Frontal cortex (tissue), 4 donors: ENCODE measurements around the gene PAEP. TPM values are rescaled to one million over a fixed set of nuclear protein-coding genes. Genes with fewer than 3 reads are reported as not detected.
"Not testable (repeated sequence)": the region's sequence is repeated elsewhere in the genome, so short reads cannot be mapped to it uniquely, and the experiment has no call there.

Experiments used
- DNase-seq, 2 donors: peaks; one replicate each; pipeline ENCODE4 v3.0.0; 2012; ENCODE audit warnings: low spot score in 2 of 2
- FAIRE-seq: peaks from 2 replicates; lab custom pipeline; 2012; peaks lifted over from hg19 to GRCh38; lab: Jason Lieb, UNC
- total RNA-seq: library from RNA; depleted of rRNA; stranded (reverse); fragments of >200 nt; gene quantifications from one replicate; pipeline ENCODE4 v1.2.3, GENCODE V29; 2014
- donor health status: control.
- donor health status: control.
- donor health status: control.

Gene PAEP
- total RNA-seq: not detected

DNA sequence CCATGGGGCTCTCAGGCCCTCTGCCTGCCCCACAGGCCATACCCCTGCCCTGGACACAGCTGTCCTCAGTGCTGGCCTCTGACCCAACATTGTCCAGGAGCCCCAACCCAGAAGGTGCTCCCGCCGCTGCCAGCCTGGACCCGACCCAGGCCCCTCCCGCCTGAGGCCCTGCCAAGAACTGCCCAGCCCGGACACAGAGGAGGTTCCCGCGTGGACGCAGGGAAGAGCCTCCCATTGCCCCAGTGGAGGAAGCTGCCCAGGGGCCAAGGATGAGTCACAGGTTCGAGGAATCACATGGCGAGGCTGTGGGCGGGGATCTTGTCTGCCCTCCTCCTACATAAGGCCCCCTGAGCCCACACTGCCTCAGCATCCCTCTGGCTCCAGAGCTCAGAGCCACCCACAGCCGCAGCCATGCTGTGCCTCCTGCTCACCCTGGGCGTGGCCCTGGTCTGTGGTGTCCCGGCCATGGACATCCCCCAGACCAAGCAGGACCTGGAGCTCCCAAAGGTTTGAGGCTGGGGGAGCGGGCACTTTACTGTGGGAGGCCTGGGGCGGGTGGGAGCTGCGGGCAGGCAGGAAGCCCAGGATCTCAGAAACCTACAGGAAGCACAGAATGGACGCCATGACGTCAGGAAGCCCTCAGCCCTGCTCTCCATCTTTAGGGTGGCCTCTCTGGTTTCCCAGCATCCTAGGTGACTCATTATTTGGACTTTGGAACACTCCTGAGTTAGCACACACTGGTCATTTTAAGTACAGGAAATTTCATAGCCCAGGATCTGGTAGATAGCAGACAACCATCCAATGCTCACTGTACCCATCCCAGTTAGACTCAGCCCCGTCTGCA, at the start of gene PAEP:
Gene PAEP, plus strand, starts transcription at position 366 of the 844 bp plus-strand sequence.
- FAIRE-seq: no peak

GRCh38 chr9:135512241-135512603, 49.3 kb upstream of the PAEP start:
- FAIRE-seq (no peak), DNase-seq (no peak)

More for the DNA sequence above, at the start of gene PAEP:
- no peak for DNase-seq

DNA sequence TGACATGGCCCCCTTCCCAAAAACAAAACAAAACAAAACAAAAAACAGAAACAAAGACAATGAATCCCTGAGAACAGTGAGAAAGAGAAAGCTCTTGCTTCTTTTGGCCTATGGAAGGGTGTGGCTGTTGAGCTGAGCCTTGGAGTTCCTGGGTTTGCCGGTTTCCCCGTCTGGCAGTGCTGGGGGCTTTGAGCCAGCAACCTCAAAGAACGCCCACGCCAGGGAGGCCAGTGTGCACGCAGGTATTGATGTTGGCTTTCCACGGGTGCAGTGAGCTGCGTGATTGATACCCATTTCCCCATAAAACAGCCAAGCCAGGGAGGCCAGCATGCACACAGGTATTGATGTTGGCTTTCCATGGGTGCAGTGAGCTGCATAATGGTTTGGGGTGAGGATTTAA, 48.7 kb upstream of the PAEP start:
- no peak for FAIRE-seq
- no peak for DNase-seq

- DNase-seq (no peak), FAIRE-seq (no peak)
Observed at GRCh38 chr9:135513351-135513846, 48.2 kb upstream of the PAEP start.

- FAIRE-seq: not testable (repeated sequence)
Observed at GRCh38 chr9:135513906-135514305, 47.6 kb upstream of the PAEP start.

DNA sequence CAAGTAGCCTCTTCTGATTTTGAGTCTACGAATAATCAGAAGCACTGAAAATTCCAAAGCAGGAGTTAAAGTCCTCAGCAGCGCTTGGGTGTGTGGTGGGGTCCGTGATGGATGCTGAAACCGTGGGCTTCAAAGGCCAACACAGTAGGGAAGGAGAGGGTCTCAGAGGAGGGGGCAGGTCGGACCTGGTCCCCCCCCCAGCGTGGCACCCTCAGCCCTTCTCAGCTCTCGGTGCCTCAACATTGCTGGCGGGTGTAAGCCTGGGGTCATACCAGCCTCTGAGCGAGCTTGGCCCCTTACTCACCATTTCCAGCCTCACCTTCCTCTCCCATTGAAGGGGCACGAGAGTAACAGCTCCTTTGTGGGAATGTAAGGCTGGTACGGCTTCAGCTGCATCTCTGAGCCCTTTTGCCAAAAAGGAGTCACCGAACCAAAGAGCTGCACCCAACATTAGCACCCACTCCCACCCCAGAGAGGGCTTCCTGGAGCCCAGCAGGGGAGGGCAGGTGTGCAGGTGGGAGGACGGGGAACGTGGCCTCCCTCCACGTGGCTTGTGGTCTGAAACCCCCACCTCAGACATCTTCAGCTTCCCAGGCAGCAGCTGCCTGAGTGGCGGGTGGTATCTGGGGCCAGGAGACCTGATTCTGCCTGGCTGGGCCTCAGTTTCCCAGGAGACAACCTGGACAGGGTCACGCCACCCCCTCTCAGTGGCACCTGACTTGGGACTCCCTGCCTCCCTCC, 47.0 kb upstream of the PAEP start:
- no peak for DNase-seq
- FAIRE-seq: no peak

More at GRCh38 chr9:135513906-135514305, 47.6 kb upstream of the PAEP start:
- DNase-seq: not testable (repeated sequence)

DNA sequence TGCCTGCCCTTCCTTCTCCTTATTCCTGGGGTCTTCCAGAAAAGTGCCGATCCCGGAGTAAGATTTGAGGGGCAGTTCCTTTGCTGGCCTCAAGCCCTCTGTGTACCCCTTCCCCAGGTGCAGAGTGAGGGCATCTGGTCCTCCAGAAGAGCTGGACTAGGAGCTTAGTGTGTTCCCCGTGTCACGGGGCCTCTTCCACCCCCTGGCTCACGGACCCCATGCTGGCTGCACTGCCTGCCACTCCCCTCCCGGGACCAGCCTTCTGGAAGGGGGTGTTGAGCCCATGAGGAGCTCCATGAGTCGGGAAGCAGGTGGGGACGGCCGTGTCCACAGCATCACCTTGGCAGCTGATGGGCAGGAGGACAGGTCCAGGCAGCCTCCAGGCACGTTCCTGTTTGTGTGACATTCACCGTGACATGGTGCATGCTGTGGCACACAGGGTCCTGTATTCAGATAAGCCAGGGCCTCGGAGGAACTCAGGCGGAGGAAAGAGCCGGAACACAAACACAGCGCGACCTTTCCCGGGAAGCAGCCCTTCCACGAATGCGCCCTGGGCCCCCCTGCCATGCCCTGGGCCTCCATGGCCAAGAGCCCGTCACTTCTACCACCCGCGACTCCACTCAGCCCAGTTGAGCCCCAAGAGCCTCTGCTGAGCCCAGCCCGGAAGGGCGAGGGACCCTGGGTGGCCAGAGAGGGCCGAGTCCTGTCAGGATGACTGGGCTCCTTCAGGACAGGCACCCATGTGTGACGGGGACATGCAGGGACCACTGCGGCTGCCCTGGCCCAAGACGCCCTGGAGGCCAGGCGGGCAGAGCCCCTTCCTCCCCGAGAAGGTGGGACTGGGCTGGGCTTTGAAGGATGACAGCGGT, 46.2 kb upstream of the PAEP start:
- no peak for DNase-seq

DNA sequence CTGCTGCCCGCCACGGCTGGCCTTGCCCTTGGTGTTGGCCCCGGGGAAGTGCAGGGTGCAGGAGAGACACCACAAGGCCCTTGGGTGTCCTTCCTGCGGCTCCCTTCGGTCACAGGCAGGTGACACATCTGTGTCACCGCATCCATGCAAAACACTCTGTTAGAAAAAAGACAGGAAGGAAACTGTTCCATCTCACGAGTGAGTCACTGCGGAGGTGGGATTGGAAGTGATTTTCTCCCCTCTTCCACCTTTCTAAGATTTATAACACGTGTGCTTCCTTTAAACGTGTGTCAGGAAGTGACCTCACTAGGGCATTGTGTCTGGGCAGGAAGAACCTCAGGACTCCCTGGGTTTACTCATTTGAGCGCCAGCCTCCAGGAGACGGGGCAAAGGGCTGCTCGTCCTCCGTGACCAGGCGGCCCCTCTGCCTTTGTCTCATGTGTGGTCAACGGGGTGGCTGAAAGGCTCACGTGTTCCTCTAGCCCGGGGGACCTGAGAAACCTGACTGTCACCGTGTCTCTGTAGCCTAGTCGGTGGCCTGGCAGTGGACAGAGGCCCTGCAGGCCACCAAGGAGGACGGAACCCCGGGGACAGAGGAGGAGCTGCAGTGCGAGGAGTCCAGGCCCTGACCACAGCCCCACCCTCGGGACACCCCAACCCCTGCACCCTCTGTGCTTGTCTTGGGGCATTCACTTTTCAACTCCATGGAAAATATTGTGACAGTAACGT, 45.3 kb upstream of the PAEP start:
- DNase-seq (no peak), FAIRE-seq (no peak)

More for the DNA sequence above, 46.2 kb upstream of the PAEP start:
- FAIRE-seq: no peak

- FAIRE-seq (no peak), DNase-seq (no peak)
Observed at GRCh38 chr9:135517407-135517822, 44.1 kb upstream of the PAEP start.

DNA sequence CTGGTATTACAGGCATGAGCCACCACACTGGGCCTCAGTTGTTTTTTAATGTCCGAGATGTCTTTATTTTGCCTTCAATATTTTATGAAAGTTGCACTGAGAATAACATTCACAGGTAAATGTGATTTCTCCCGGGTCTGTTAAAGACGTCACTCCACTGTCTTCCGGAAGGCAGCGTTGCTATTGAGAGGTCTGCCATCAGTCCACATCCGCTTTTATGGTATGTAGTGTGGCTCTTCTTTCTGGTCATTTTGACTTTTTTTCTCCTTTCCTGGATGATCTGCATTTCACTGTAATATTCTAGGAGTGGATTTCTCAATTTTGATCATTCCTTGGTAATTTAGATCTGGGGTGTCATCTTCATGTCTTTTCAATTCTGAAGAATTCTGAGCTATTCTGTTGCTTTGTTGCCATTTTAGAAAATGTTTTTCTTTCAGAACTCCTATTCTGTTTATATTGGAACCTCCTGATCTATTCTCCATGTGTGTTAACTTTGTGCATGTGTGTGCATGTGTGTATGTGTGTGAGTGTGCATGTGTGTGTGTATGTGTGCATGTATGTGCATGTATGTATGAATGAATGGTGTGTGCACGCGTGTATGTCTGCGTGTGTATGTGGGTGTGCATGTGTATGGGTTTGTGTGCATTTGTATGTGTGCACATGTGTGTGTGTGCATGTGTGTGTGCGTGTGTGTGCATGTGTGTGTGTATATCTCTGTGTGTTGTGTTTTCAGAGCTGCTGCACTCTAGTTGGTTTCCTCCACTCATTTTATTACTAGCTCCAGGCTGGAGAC, 42.2 kb upstream of the PAEP start:
- DNase-seq (no peak), FAIRE-seq (no peak)

DNA sequence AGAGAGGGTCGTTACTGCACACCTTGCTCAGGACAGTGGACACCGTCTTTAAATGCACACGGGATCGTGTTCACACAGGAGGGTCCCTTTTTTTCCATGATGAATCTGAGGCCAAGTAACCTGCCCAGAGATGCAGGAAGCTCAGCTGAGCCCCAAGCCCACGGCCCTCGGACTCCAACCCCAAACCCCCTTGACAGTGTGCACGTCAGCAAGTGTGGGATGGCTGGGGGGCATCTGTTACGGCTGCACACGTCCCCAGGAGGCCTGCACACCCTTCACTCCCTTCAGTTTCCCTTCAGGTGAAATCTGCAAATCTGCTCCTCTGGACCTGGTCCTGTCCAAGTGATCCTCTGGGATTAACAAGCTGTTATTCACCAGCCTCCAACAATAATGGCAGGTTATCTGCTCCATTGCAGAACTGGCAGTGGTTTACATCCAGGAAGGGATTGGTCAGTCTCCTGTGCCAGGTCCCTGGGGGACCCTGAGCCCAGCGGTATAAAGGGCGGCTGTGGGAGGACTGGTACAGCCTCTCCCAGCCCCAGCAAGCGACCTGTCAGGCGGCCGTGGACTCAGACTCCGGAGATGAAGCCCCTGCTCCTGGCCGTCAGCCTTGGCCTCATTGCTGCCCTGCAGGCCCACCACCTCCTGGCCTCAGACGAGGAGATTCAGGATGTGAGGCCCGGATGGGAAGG, 40.5 kb upstream of the PAEP start, which contains the start of gene LCN1:
Gene LCN1, plus strand, starts transcription at position 525 of the 692 bp plus-strand sequence. Its CDS starts 58 bp downstream, at position 583.
- DNase-seq: no peak
- no peak for FAIRE-seq

DNA sequence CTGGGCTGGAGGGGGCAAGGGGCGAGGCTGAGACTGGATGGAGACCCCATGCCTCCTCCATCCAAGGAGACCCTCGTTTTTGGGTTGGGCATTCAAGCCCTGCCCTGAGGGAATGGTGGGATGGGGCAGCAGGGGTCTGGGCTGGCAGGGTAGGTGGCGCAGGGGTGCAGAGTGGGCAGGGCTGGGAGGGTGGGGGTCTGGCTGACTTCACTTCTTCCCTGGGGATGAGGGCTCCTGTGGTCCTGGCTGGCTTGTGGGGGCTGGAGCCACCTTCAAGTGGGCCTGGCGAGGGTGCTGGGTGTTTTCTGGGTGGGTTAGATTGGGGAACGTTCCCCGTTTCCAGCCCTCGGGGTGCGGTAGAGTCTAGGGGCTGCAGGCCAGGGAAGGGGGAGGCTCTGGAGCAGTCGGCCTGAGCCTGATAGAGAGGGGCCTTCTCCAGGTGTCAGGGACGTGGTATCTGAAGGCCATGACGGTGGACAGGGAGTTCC, 39.9 kb upstream of the PAEP start:
- FAIRE-seq (no peak), DNase-seq (no peak)

DNA sequence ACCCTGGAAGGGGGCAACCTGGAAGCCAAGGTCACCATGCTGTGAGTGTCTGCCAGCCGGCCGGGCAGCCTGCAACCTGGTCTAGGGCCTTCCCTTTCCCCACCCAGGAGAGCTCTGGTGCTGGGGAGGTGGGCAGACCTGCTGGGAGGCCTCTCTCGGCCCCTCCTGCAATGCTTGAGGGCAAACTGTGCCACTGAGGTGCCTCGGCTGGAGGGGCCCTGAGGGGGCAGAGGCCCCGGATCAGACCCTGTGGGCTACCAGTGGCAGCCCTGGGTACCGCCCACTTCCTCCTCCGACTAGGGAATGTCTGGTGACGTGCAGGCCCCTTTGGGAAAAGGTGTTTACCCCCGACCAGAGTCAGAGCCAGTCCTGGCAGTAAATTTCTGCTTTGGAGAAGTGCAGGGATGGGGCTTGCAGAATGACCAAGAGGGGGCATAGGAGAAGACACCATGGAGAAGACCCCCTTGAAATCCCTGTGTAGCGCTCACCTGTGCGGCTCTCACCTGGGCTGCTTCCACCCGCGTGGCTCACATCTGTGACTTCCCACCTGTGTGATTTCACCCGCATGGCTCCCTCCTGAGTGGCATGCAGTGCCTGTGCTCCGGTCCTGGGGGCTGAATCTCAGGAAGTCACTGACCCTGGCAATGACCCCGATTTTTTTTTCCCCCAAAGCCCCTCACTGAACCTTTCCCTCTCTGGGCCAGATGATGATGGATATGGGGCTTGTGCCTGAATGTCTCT, 39.2 kb upstream of the PAEP start:
- FAIRE-seq: no peak

DNA sequence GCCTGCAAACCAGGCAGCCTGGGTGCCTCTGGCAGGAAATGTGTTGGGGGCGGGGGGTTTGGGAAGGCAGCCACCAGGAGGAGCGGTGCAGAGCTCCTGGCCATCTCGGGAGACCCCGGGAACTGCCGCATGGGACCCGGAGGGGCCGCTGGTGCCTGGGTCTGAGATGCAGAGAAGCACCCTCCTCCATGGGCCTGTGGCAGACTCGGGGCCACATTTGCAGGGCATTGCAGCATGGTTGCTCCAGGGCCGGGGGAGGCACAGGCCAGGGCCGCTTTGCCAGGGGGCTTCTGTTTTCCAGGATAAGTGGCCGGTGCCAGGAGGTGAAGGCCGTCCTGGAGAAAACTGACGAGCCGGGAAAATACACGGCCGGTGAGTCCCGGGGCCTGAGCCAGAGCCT, 38.6 kb upstream of the PAEP start:
- DNase-seq (no peak), FAIRE-seq (no peak)

More for the DNA sequence above, 39.2 kb upstream of the PAEP start:
- no peak for DNase-seq

DNA sequence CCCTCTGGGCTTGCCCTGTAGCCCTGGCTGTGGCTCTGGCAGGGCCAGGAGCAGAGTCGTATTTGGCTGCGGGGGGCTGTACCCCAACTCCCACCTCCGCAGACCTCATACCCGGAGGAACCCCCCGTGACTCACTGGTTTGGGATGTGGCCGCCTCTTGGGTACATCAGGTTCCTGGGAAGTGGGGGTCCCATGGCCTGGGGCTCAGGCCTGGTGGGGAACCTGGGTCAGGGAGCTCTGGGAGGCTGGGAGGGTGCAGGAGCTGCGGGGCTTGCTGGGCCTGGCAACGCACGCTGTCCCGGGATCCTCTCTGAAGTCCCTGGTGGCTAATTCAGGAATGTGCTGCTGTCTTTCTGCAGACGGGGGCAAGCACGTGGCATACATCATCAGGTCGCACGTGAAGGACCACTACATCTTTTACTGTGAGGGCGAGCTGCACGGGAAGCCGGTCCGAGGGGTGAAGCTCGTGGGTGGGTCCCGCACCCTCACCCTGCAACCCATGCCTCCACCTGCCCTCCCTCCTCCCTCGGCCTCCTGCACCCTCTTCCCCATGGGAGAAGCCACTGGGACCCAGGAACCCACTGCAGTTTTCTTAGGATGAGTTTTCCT, 37.9 kb upstream of the PAEP start:
- no peak for FAIRE-seq

DNA sequence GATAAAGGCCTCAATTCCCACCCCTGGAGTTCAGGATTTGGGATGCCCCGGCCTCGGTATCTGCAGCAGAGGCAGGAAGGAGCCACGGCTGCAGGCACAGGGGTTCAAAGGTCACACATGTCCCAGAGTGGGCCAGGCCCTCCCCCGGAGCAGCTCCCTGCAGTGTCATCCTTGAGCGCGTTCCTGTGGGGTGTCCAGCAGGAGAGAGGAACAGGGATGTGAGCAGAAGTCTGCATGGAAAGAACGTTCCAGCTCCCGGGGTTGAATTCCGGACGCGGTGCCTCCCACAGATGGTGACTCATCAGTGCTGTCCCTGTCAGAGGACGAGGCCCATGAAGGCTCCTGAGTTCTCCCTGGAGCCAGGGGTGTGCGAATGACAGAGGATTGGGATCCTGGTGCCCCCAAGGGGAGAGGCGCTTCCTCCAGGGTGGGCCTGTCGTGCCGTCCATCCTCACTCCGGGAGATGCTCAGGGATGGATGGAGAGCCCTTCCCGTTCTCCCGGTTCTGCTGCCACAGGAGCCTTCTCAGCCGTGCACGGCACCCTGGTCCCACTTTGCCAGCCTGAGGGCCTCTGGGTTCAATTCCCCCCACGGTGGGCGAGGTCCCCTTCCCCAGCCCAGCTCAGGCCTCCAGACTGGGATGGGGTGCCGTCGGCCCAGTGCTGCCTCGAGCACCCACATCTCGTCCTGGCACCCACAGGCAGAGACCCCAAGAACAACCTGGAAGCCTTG, 37.3 kb upstream of the PAEP start:
- no peak for DNase-seq
- FAIRE-seq: no peak

More for the DNA sequence above, 37.9 kb upstream of the PAEP start:
- DNase-seq: no peak
